A549 treated with ZK216348 at 1 μM for 4 hours (cell line): ENCODE data around the gene OR1L4. TPM values are rescaled to one million over a fixed set of nuclear protein-coding genes. Genes with fewer than 3 reads are reported as not detected.

ENCODE experiments used
- total RNA-seq: library from RNA; stranded (reverse); fragments of 200-300 nt; extraction: Qiagen RNA extraction; gene quantifications from 5 replicates; pipeline ENCODE4 v1.2.3, GENCODE V29; 2022; ENCODE audit warnings: low read depth

OR1L4 gene, protein sequence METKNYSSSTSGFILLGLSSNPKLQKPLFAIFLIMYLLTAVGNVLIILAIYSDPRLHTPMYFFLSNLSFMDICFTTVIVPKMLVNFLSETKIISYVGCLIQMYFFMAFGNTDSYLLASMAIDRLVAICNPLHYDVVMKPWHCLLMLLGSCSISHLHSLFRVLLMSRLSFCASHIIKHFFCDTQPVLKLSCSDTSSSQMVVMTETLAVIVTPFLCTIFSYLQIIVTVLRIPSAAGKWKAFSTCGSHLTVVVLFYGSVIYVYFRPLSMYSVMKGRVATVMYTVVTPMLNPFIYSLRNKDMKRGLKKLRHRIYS
- not detected in 5 replicates for total RNA-seq

DNA sequence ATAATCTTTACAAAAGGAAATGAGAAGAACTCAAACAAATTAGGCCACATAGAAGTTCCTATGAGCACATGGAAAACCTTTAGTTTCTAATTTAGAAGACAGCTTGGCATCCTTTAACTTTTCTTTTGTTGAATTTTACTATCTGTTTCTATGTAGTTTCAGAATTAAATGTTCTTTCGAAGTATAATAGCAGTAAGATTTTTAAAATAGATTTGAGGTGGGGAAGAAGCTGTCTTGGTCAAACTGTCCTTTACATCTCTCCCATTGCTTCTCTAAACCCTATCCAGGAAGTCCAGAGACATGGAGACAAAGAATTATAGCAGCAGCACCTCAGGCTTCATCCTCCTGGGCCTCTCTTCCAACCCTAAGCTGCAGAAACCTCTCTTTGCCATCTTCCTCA lies at the start of gene OR1L4:
Gene OR1L4, plus strand, starts transcription at position 301 of the 400 bp plus-strand sequence. Its CDS starts 0 bp downstream, at position 301.

DNA sequence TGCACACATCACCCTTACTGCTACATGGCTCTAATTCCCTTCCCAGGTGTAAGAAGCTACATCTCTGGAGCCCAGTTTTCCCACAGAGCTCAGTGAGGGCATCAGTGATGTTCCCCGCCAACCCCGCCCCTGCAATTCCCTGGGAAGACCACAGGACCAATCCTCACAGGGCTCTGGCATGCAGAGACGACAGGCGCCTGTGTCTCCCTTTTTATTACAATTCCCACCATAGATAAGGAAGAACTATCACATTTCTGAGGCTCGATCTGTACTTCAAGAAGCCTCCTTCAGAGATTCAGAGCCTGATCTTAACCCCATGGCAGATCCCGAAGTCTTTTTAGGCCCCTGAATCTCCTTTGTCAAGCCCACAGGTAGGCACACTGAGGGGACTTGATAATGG lies 18.2 kb downstream of the OR1L4 start, which contains the start of gene OR1L6:
Gene OR1L6, plus strand, starts transcription at position 301 of the 400 bp plus-strand sequence. CDS start 7,545 bp downstream, outside the sequence.

Other genes with a start within 250 kb of the OR1L4 start
- not detected in 5 replicates for gene OR1J1, start 246.1 kb upstream of the OR1L4 start, total RNA-seq
- not detected in 5 replicates for gene OR1J2, start 213.2 kb upstream of the OR1L4 start, total RNA-seq
- not detected in 5 replicates for gene OR1J4, start 204.8 kb upstream of the OR1L4 start, total RNA-seq
- gene OR1N1, start 196.7 kb upstream of the OR1L4 start, total RNA-seq: not detected in 5 replicates
- gene OR1N2, start 170.9 kb upstream of the OR1L4 start, total RNA-seq: not detected in 5 replicates
- not detected in 5 replicates for gene OR1L8, start 140.6 kb upstream of the OR1L4 start, total RNA-seq
- 0.15 TPM in 1 of 5 replicates, not detected in the others for gene OR1Q1, start 109.3 kb upstream of the OR1L4 start, total RNA-seq
- gene OR1B1, start 66.4 kb upstream of the OR1L4 start, total RNA-seq: not detected in 5 replicates
- not detected in 5 replicates for gene OR1L1, start 62.3 kb upstream of the OR1L4 start, total RNA-seq
- gene OR1L3, start 48.9 kb upstream of the OR1L4 start, total RNA-seq: not detected in 5 replicates
- not detected in 5 replicates for gene OR1L6, start 18.3 kb downstream of the OR1L4 start, total RNA-seq
- not detected in 5 replicates for gene OR5C1, start 64.9 kb downstream of the OR1L4 start, total RNA-seq
- gene OR1K1, start 76.1 kb downstream of the OR1L4 start, total RNA-seq: not detected in 5 replicates
- 14.1 to 21.2 TPM (median 17.4 TPM) in 5 replicates for gene PDCL, start 104.6 kb downstream of the OR1L4 start, total RNA-seq
- 14.8 to 26.0 TPM (median 18.3 TPM) in 5 replicates for gene RC3H2, start 181.4 kb downstream of the OR1L4 start, total RNA-seq
- gene ZBTB6, start 189.3 kb downstream of the OR1L4 start, total RNA-seq: 3.1 to 7.5 TPM (median 5.4 TPM) in 5 replicates
- gene ZBTB26, start 207.5 kb downstream of the OR1L4 start, total RNA-seq: 1.8 to 2.7 TPM (median 2.3 TPM) in 5 replicates
- 11.6 to 15.3 TPM (median 15.1 TPM) in 5 replicates for gene RABGAP1, start 217.0 kb downstream of the OR1L4 start, total RNA-seq